Measurements from ENCODE around the gene CASP10. TPM values are rescaled to one million over a fixed set of nuclear protein-coding genes. Genes with fewer than 3 reads are reported as not detected.

CASP10 gene
- total RNA-seq, 1 donor from 2014 or later, result 36.1 TPM

Other genes starting within 250 kb of the CASP10 start
- gene ORC2, start 219.5 kb upstream of the CASP10 start, total RNA-seq, result 13.9 and 16.9 TPM in 2 replicates
- gene HYCC2, start 111.5 kb upstream of the CASP10 start, total RNA-seq, result 6.3 and 8.5 TPM in 2 replicates
- 85.3 and 92.0 TPM in 2 replicates for gene NDUFB3, start 111.1 kb upstream of the CASP10 start, total RNA-seq
- gene CFLAR, start 67.0 kb upstream of the CASP10 start, total RNA-seq, result 79.1 and 101 TPM in 2 replicates
- 9.5 and 13.1 TPM in 2 replicates for gene CASP8, start 77.4 kb downstream of the CASP10 start, total RNA-seq
- 0.22 and 0.60 TPM in 2 replicates for gene FLACC1, start 174.2 kb downstream of the CASP10 start, total RNA-seq